Hepatocyte (in vitro differentiated cells): ENCODE data around the gene AGBL5. TPM values are rescaled to one million over a fixed set of nuclear protein-coding genes. Genes with fewer than 3 reads are reported as not detected.

Source experiments
- DNase-seq: peaks from one replicate; pipeline ENCODE4 v3.0.0-alpha.2; 2016; ENCODE audit warnings: low spot score
- H2AFZ ChIP-seq: fragments of 200-600 bp; sonication (generic); 2 replicates; pipeline ENCODE4 v1.6.0; 2016; ENCODE audit warnings: antibody characterized with exemption, mild to moderate bottlenecking
- H3K27ac ChIP-seq: fragments of 200-600 bp; sonication (generic); 2 replicates; pipeline ENCODE4 v1.5.1; 2016; ENCODE audit warnings: mild to moderate bottlenecking
- H3K27me3 ChIP-seq: fragments of 200-600 bp; sonication (generic); 2 replicates; pipeline ENCODE4 v1.6.1; 2016
- H3K36me3 ChIP-seq: fragments of 200-600 bp; sonication (generic); replicated peaks from 2 replicates; pipeline ENCODE4 v1.5.1; 2016; ENCODE audit warnings: low read depth; ENCODE audit not compliant: insufficient read depth
- H3K4me1 ChIP-seq: fragments of 200-600 bp; sonication (generic); 2 replicates; pipeline ENCODE4 v1.5.1; 2016; ENCODE audit warnings: mild to moderate bottlenecking, moderate library complexity; ENCODE audit not compliant: insufficient read depth
- H3K4me2 ChIP-seq: fragments of 200-600 bp; sonication (generic); 2 replicates; pipeline ENCODE4 v1.6.0; 2016
- H3K4me3 ChIP-seq: fragments of 200-600 bp; sonication (generic); 2 replicates; pipeline ENCODE4 v1.5.1; 2016; ENCODE audit warnings: mild to moderate bottlenecking
- H3K79me2 ChIP-seq: fragments of 200-600 bp; sonication (generic); 2 replicates; pipeline ENCODE4 v1.6.0; 2017; ENCODE audit warnings: mild to moderate bottlenecking
- H3K9me2 ChIP-seq: fragments of 200-600 bp; sonication (generic); replicated peaks from 2 replicates; pipeline ENCODE4 v1.6.0; 2017; ENCODE audit warnings: mild to moderate bottlenecking; ENCODE audit not compliant: insufficient read depth
- H3K9me3 ChIP-seq: fragments of 200-600 bp; sonication (generic); 2 replicates; pipeline ENCODE4 v1.5.1; 2016; ENCODE audit warnings: low read depth, mild to moderate bottlenecking
- H4K20me1 ChIP-seq: fragments of 200-600 bp; sonication (generic); 2 replicates; pipeline ENCODE4 v1.6.0; 2016; ENCODE audit warnings: mild to moderate bottlenecking; ENCODE audit not compliant: insufficient read depth, poor library complexity, severe bottlenecking
- EZH2 ChIP-seq: fragments of 200-600 bp; sonication (generic); IDR thresholded peaks from 2 replicates; pipeline ENCODE4 v1.6.1; 2016; ENCODE audit warnings: antibody characterized with exemption, mild to moderate bottlenecking, borderline replicate concordance
- EZH2phosphoT487 ChIP-seq: fragments of 200-600 bp; sonication (generic); IDR thresholded peaks from one replicate; pipeline ENCODE4 v1.6.1; 2018; ENCODE audit warnings: antibody characterized with exemption, mild to moderate bottlenecking, low read depth, moderate library complexity; ENCODE audit not compliant: unreplicated experiment, severe bottlenecking
- WGBS: methylation state at CpG from one replicate; pipeline ENCODE4 v1.1.6; 2016; ENCODE audit warnings: low lambda C conversion rate; ENCODE audit errors: missing lambda C conversion rate; 5-methylcytosine and 5-hydroxymethylcytosine counted together
- polyA plus RNA-seq: library from polyadenylated mRNA; unstranded; fragments of >200 nt; fragmentation: Nextera tagmentation; extraction: Ambion mirVana; gene quantifications from 2 replicates; pipeline ENCODE4 v1.2.1, GENCODE V29; 2016
- total RNA-seq: library from RNA; depleted of rRNA; stranded (reverse); fragments of >200 nt; gene quantifications from 2 replicates; pipeline ENCODE4 v1.2.3, GENCODE V29; 2014
- TF ChIP-seq, protein P1 (sequence below): fragments of 200-600 bp; sonication (generic); IDR thresholded peaks from 2 replicates; pipeline ENCODE4 v1.5.1; 2016; ENCODE audit warnings: antibody characterized with exemption, mild to moderate bottlenecking; ENCODE audit not compliant: poor library complexity

The AGBL5 gene
- total and polyA plus RNA-seq, 2 experiments from 2014 or later, result 12.9 to 20.2 TPM

- H3K9me3 ChIP-seq, result no peaks in the 10 kb centered on the region
- H4K20me1 ChIP-seq, result peaks cover 14% of the 10 kb centered on the region
- H3K4me1 ChIP-seq, result peaks cover 8% of the 10 kb centered on the region
- DNase-seq, result no peak
- TF ChIP-seq EZH2phosphoT487 (no peak), EZH2 (no peak)
- TF ChIP-seq, protein P1, sequence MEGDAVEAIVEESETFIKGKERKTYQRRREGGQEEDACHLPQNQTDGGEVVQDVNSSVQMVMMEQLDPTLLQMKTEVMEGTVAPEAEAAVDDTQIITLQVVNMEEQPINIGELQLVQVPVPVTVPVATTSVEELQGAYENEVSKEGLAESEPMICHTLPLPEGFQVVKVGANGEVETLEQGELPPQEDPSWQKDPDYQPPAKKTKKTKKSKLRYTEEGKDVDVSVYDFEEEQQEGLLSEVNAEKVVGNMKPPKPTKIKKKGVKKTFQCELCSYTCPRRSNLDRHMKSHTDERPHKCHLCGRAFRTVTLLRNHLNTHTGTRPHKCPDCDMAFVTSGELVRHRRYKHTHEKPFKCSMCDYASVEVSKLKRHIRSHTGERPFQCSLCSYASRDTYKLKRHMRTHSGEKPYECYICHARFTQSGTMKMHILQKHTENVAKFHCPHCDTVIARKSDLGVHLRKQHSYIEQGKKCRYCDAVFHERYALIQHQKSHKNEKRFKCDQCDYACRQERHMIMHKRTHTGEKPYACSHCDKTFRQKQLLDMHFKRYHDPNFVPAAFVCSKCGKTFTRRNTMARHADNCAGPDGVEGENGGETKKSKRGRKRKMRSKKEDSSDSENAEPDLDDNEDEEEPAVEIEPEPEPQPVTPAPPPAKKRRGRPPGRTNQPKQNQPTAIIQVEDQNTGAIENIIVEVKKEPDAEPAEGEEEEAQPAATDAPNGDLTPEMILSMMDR, result no peak
- H3K4me2 ChIP-seq, result no peak overlapping the region
- no peak overlapping the region for H2AFZ ChIP-seq
- H3K9me2 ChIP-seq, result no peaks in the 10 kb centered on the region
- no peak overlapping the region for H3K4me3 ChIP-seq
- no peak overlapping the region for H3K27ac ChIP-seq
- peaks cover 37% of the 10 kb centered on the region for H3K79me2 ChIP-seq
- no peaks in the 10 kb centered on the region for H3K36me3 ChIP-seq
- no peaks in the 10 kb centered on the region for H3K27me3 ChIP-seq
- WGBS, result 93% methylated on average over 5 of the region's 5 CpGs
Measured at GRCh38 chr2:27067385-27067784, 15.9 kb downstream of the AGBL5 start.

DNA sequence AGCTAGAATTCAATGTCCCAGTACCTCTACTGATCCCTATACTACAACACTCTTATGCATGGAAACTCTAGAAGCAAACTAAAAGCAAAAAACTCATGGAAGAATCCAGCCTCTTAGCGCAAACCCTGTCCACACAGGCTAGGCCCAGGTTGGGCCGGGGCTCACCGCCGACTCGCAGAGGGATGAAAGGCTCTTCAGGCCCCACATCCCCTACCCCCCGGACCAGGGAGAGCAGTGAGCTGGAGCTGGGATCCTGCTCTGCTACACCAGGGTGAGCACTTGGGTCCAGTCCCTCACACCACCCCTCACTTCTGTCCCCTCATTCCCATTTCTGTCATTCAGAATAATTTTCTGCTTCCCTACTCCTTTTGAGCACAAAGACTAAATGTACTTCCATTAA is 18.0 kb downstream of the AGBL5 start:
- no peak overlapping the region for H3K4me3 ChIP-seq
- H3K9me2 ChIP-seq, result no peaks in the 10 kb centered on the region
- peaks cover 14% of the 10 kb centered on the region for H4K20me1 ChIP-seq
- WGBS, result 95% methylated on average over 6 of the region's 6 CpGs
- peaks cover 18% of the 10 kb centered on the region for H3K4me1 ChIP-seq
- no peaks in the 10 kb centered on the region for H3K27me3 ChIP-seq
- no peaks in the 10 kb centered on the region for H3K9me3 ChIP-seq
- H3K36me3 ChIP-seq, result no peaks in the 10 kb centered on the region
- TF ChIP-seq EZH2phosphoT487, result no peak
- TF ChIP-seq, protein P1, result no peak
- no peak for TF ChIP-seq EZH2
- H3K4me2 ChIP-seq, result peak overlapping the region; percentile 94
- no peak for DNase-seq
- H3K79me2 ChIP-seq, result peaks cover 37% of the 10 kb centered on the region
- no peak overlapping the region for H2AFZ ChIP-seq
- H3K27ac ChIP-seq, result no peak overlapping the region

GRCh38 chr2:27069961-27070618 is 18.6 kb downstream of the AGBL5 start:
- Histone ChIP-seq H4K20me1 (peaks cover 14% of the 10 kb centered on the region), H3K4me2 (peak overlapping the region; percentile 94), H3K27me3 (no peaks in the 10 kb centered on the region), H3K4me1 (peaks cover 20% of the 10 kb centered on the region), H3K9me3 (no peaks in the 10 kb centered on the region), H3K4me3 (peak overlapping the region; percentile 94), H2AFZ (no peak overlapping the region), H3K9me2 (no peaks in the 10 kb centered on the region), H3K36me3 (no peaks in the 10 kb centered on the region), H3K79me2 (peaks cover 37% of the 10 kb centered on the region), H3K27ac (peak overlapping the region; percentile 97)
- TF ChIP-seq, protein P1, result no peak
- no peak for TF ChIP-seq EZH2phosphoT487
- no peak for TF ChIP-seq EZH2
- WGBS, result 82% methylated on average over 8 of the region's 8 CpGs
- DNase-seq, result no peak
